ENCODE results near the gene NELFE. TPM values are rescaled to one million over a fixed set of nuclear protein-coding genes. Genes with fewer than 3 reads are reported as not detected.
"Not testable (repeated sequence)": the region's sequence is repeated elsewhere in the genome, so short reads cannot be mapped to it uniquely, and the experiment has no call there.

The NELFE gene
- total and polyA plus RNA-seq, 2 donors = 39.8 to 53.6 TPM

- DNase-seq (ENCODE audit: extremely low spot score); H3K4me1 ChIP-seq (ENCODE audit: insufficient read depth); H3K27ac ChIP-seq (ENCODE audit: low read depth); H3K36me3 ChIP-seq (ENCODE audit: insufficient read depth); H3K4me3 ChIP-seq (ENCODE audit: low read depth, low read length): not testable (repeated sequence)
- 72% methylated on average over 7 of the region's 7 CpGs for WGBS
Measured at GRCh38 chr6:31909298-31909697, 49.5 kb downstream of the NELFE start.

- Histone ChIP-seq H3K36me3 (ENCODE audit: insufficient read depth) (no peaks in the 10 kb centered on the region), H3K4me1 (ENCODE audit: insufficient read depth) (no peaks in the 10 kb centered on the region), H3K4me3 (ENCODE audit: low read depth, low read length) (no peak overlapping the region), H3K27ac (ENCODE audit: low read depth) (no peak overlapping the region)
- 24% methylated on average over 4 of the region's 4 CpGs for WGBS
- DNase-seq (ENCODE audit: extremely low spot score) = no peak
Measured at GRCh38 chr6:31908791-31909190, 50.0 kb downstream of the NELFE start.

- not testable (repeated sequence) for H3K27ac ChIP-seq (ENCODE audit: low read depth); DNase-seq (ENCODE audit: extremely low spot score); H3K4me3 ChIP-seq (ENCODE audit: low read depth, low read length); H3K36me3 ChIP-seq (ENCODE audit: insufficient read depth); H3K4me1 ChIP-seq (ENCODE audit: insufficient read depth)
- whole genome bisulfite sequencing = 87% methylated on average over 5 of the region's 5 CpGs
Measured at GRCh38 chr6:31908255-31908654, 50.5 kb downstream of the NELFE start.

GRCh38 chr6:31907158-31907813 is 51.5 kb downstream of the NELFE start:
- Histone ChIP-seq H3K27ac (ENCODE audit: low read depth) (no peak overlapping the region), H3K36me3 (ENCODE audit: insufficient read depth) (no peaks in the 10 kb centered on the region), H3K4me1 (ENCODE audit: insufficient read depth) (no peaks in the 10 kb centered on the region), H3K4me3 (ENCODE audit: low read depth, low read length) (no peak overlapping the region)
- 59% methylated on average over 7 of the region's 7 CpGs for WGBS
- DNase-seq (ENCODE audit: extremely low spot score) = no peak

GRCh38 chr6:31906727-31907126 is 52.0 kb downstream of the NELFE start:
- H3K27ac ChIP-seq (ENCODE audit: low read depth); H3K36me3 ChIP-seq (ENCODE audit: insufficient read depth); H3K4me3 ChIP-seq (ENCODE audit: low read depth, low read length); DNase-seq (ENCODE audit: extremely low spot score); H3K4me1 ChIP-seq (ENCODE audit: insufficient read depth): not testable (repeated sequence)
- WGBS = 79% methylated on average over 8 of the region's 8 CpGs

GRCh38 chr6:31906122-31906521 is 52.6 kb downstream of the NELFE start:
- no peak overlapping the region for H3K27ac ChIP-seq (ENCODE audit: low read depth)
- no peaks in the 10 kb centered on the region for H3K4me1 ChIP-seq (ENCODE audit: insufficient read depth)

GRCh38 chr6:31905041-31905440 is 53.7 kb downstream of the NELFE start:
- Histone ChIP-seq H3K27ac (ENCODE audit: low read depth) (no peak overlapping the region), H3K4me1 (ENCODE audit: insufficient read depth) (no peaks in the 10 kb centered on the region), H3K36me3 (ENCODE audit: insufficient read depth) (no peaks in the 10 kb centered on the region), H3K4me3 (ENCODE audit: low read depth, low read length) (no peak overlapping the region)
- no peak for DNase-seq (ENCODE audit: extremely low spot score)
- WGBS = 92% methylated on average over 1 of the region's 1 CpG

More at GRCh38 chr6:31906122-31906521, 52.6 kb downstream of the NELFE start:
- DNase-seq (ENCODE audit: extremely low spot score) = no peak
- 27% methylated on average over 4 of the region's 4 CpGs for WGBS
- H3K36me3 ChIP-seq (ENCODE audit: insufficient read depth) = no peaks in the 10 kb centered on the region
- H3K4me3 ChIP-seq (ENCODE audit: low read depth, low read length) = no peak overlapping the region

- no peaks in the 10 kb centered on the region for H3K36me3 ChIP-seq (ENCODE audit: insufficient read depth)
- WGBS = 45% methylated on average over 3 of the region's 3 CpGs
- DNase-seq (ENCODE audit: extremely low spot score) = no peak
- no peak overlapping the region for H3K4me3 ChIP-seq (ENCODE audit: low read depth, low read length)
- H3K4me1 ChIP-seq (ENCODE audit: insufficient read depth) = no peaks in the 10 kb centered on the region
- H3K27ac ChIP-seq (ENCODE audit: low read depth) = no peak overlapping the region
Measured at GRCh38 chr6:31903957-31904356, 54.8 kb downstream of the NELFE start.

Small RNA genes within 50 kb of the gene (small RNA-seq; reads per million reads assigned to genes)
- not detected for gene AL645922.1

Other genes with a start within 250 kb of the NELFE start
Only the 30 nearest of the 35 such genes appear.
- gene DDAH2, start 229.7 kb downstream of the NELFE start, total RNA-seq = 81.6 TPM
- gene DDAH2, start 229.7 kb downstream of the NELFE start, polyA plus RNA-seq = 115 TPM
- 200 TPM for gene CLIC1, start 222.4 kb downstream of the NELFE start, total RNA-seq
- 303 TPM for gene CLIC1, start 222.4 kb downstream of the NELFE start, polyA plus RNA-seq
- 14.8 TPM for gene MSH5, start 219.0 kb downstream of the NELFE start, total RNA-seq
- 2.9 TPM for gene MSH5, start 219.0 kb downstream of the NELFE start, polyA plus RNA-seq
- 0.90 TPM for gene SAPCD1, start 196.3 kb downstream of the NELFE start, total RNA-seq
- gene SAPCD1, start 196.3 kb downstream of the NELFE start, polyA plus RNA-seq = 1.3 TPM
- 0.42 TPM for gene VWA7, start 181.6 kb downstream of the NELFE start, total RNA-seq
- gene VWA7, start 181.6 kb downstream of the NELFE start, polyA plus RNA-seq = 0.39 TPM
- gene VARS1, start 163.2 kb downstream of the NELFE start, total RNA-seq = 16.7 TPM
- gene VARS1, start 163.2 kb downstream of the NELFE start, polyA plus RNA-seq = 34.4 TPM
- 22.5 TPM for gene LSM2, start 152.0 kb downstream of the NELFE start, total RNA-seq
- 69.4 TPM for gene LSM2, start 152.0 kb downstream of the NELFE start, polyA plus RNA-seq
- gene HSPA1L, start 143.7 kb downstream of the NELFE start, total RNA-seq = 2.5 TPM
- 2.9 TPM for gene HSPA1L, start 143.7 kb downstream of the NELFE start, polyA plus RNA-seq
- gene HSPA1A, start 143.4 kb downstream of the NELFE start, total RNA-seq = 152 TPM
- 374 TPM for gene HSPA1A, start 143.4 kb downstream of the NELFE start, polyA plus RNA-seq
- 137 TPM for gene HSPA1B, start 131.2 kb downstream of the NELFE start, total RNA-seq
- gene HSPA1B, start 131.2 kb downstream of the NELFE start, polyA plus RNA-seq = 269 TPM
- 18.4 TPM for gene NEU1, start 96.2 kb downstream of the NELFE start, total RNA-seq
- 52.1 TPM for gene NEU1, start 96.2 kb downstream of the NELFE start, polyA plus RNA-seq
- 3.3 TPM for gene SLC44A4, start 80.0 kb downstream of the NELFE start, total RNA-seq
- 4.2 TPM for gene SLC44A4, start 80.0 kb downstream of the NELFE start, polyA plus RNA-seq
- gene EHMT2, start 61.3 kb downstream of the NELFE start, total RNA-seq = 33.1 TPM
- gene EHMT2, start 61.3 kb downstream of the NELFE start, polyA plus RNA-seq = 45.5 TPM
- gene ZBTB12, start 56.9 kb downstream of the NELFE start, total RNA-seq = 4.8 TPM
- 10.1 TPM for gene ZBTB12, start 56.9 kb downstream of the NELFE start, polyA plus RNA-seq
- gene C2, start 31.3 kb downstream of the NELFE start, total RNA-seq = 4.0 TPM
- gene C2, start 31.3 kb downstream of the NELFE start, polyA plus RNA-seq = 10.0 TPM
- 6.5 TPM for gene CFB, start 12.9 kb downstream of the NELFE start, total RNA-seq
- 39.6 TPM for gene CFB, start 12.9 kb downstream of the NELFE start, polyA plus RNA-seq
- 28.9 TPM for gene SKIC2, start 204 bp upstream of the NELFE start, total RNA-seq
- gene SKIC2, start 204 bp upstream of the NELFE start, polyA plus RNA-seq = 48.8 TPM
- 8.5 TPM for gene DXO, start 13.2 kb upstream of the NELFE start, total RNA-seq
- gene DXO, start 13.2 kb upstream of the NELFE start, polyA plus RNA-seq = 20.2 TPM
- gene C4A, start 23.1 kb upstream of the NELFE start, total RNA-seq = 3.6 TPM
- gene C4A, start 23.1 kb upstream of the NELFE start, polyA plus RNA-seq = 126 TPM
- gene C4B, start 55.8 kb upstream of the NELFE start, total RNA-seq = 4.7 TPM
- gene C4B, start 55.8 kb upstream of the NELFE start, polyA plus RNA-seq = 142 TPM
- not detected for gene CYP21A2, start 79.4 kb upstream of the NELFE start, total RNA-seq
- gene CYP21A2, start 79.4 kb upstream of the NELFE start, polyA plus RNA-seq = 2.3 TPM
- 171 TPM for gene TNXB, start 150.4 kb upstream of the NELFE start, total RNA-seq
- 93.5 TPM for gene TNXB, start 150.4 kb upstream of the NELFE start, polyA plus RNA-seq
- 28.8 TPM for gene ATF6B, start 169.3 kb upstream of the NELFE start, total RNA-seq
- 68.3 TPM for gene ATF6B, start 169.3 kb upstream of the NELFE start, polyA plus RNA-seq
- gene FKBPL, start 171.3 kb upstream of the NELFE start, total RNA-seq = 3.0 TPM
- gene FKBPL, start 171.3 kb upstream of the NELFE start, polyA plus RNA-seq = 5.6 TPM
- 0.42 TPM for gene PRRT1, start 193.0 kb upstream of the NELFE start, total RNA-seq
- gene PRRT1, start 193.0 kb upstream of the NELFE start, polyA plus RNA-seq = 10.8 TPM
- 29.6 TPM for gene PPT2, start 195.2 kb upstream of the NELFE start, total RNA-seq
- 20.0 TPM for gene PPT2, start 195.2 kb upstream of the NELFE start, polyA plus RNA-seq
- 17.6 TPM for gene EGFL8, start 205.6 kb upstream of the NELFE start, total RNA-seq
- 22.8 TPM for gene EGFL8, start 205.6 kb upstream of the NELFE start, polyA plus RNA-seq
- gene AGPAT1, start 217.1 kb upstream of the NELFE start, total RNA-seq = 13.8 TPM
- 93.7 TPM for gene AGPAT1, start 217.1 kb upstream of the NELFE start, polyA plus RNA-seq
- gene RNF5, start 219.4 kb upstream of the NELFE start, total RNA-seq = 30.1 TPM
- 102 TPM for gene RNF5, start 219.4 kb upstream of the NELFE start, polyA plus RNA-seq
- 1.5 TPM for gene AGER, start 225.3 kb upstream of the NELFE start, total RNA-seq
- gene AGER, start 225.3 kb upstream of the NELFE start, polyA plus RNA-seq = 7.6 TPM